PFSK-1 (cell line): ENCODE results near the gene ERGIC2.

Experiments
- FOXP2 ChIP-seq: optimal IDR thresholded peaks from 2 replicates; pipeline ENCODE3; 2011; ENCODE audit warnings: borderline replicate concordance, control low read depth, inconsistent platforms; ENCODE audit not compliant: insufficient read depth; ENCODE audit errors: extremely low read length, extremely low read depth
- POLR2AphosphoS5 ChIP-seq: IDR thresholded peaks from 2 replicates; pipeline ENCODE4 v1.6.1; 2012; ENCODE audit warnings: low read depth, mild to moderate bottlenecking, control low read depth, low read length, moderate library complexity
- REST ChIP-seq, 2 experiments: IDR thresholded peaks; 2 replicates each; pipeline versions ENCODE4 v1.6.1 to v1.8.0; 2011 to 2012; ENCODE audit warnings: low read depth in 2 of 2, low read length in 2 of 2, control low read depth in 1 of 2, inconsistent platforms in 1 of 2, mild to moderate bottlenecking in 1 of 2, moderate library complexity in 1 of 2; ENCODE audit not compliant: insufficient read depth in 1 of 2
- SIN3A ChIP-seq: IDR thresholded peaks from 2 replicates; pipeline ENCODE4 v1.6.1; 2012; ENCODE audit warnings: mild to moderate bottlenecking, low read length, moderate library complexity, borderline replicate concordance; ENCODE audit not compliant: insufficient read depth
- TAF1 ChIP-seq: IDR thresholded peaks from 2 replicates; pipeline ENCODE4 v1.6.1; 2012; ENCODE audit warnings: low read length, control low read depth, borderline replicate concordance; ENCODE audit not compliant: insufficient read depth

Gene ERGIC2

GRCh38 chr12:29426498-29426897, 45.5 kb upstream of the ERGIC2 start:
- TF ChIP-seq SIN3A (no peak), REST (IDR thresholded peaks at IDR 0.05; ENCODE audit: insufficient read depth in 1 of 2, low read depth in 2 of 2, low read length in 2 of 2) (no peak), POLR2AphosphoS5 (no peak), TAF1 (no peak), FOXP2 (no peak)

- TF ChIP-seq SIN3A (no peak), REST (IDR thresholded peaks at IDR 0.05; ENCODE audit: insufficient read depth in 1 of 2, low read depth in 2 of 2, low read length in 2 of 2) (no peak), TAF1 (no peak), FOXP2 (no peak), POLR2AphosphoS5 (no peak)
These were observed 44.8 kb upstream of the ERGIC2 start for GRCh38 chr12:29425722-29426121.

GRCh38 chr12:29416748-29417147, 35.8 kb upstream of the ERGIC2 start:
- TF ChIP-seq POLR2AphosphoS5 = no peak

GRCh38 chr12:29415111-29415510, 34.1 kb upstream of the ERGIC2 start:
- TF ChIP-seq POLR2AphosphoS5 (no peak), REST (IDR thresholded peaks at IDR 0.05; ENCODE audit: insufficient read depth in 1 of 2, low read depth in 2 of 2, low read length in 2 of 2) (no peak), TAF1 (no peak), FOXP2 (no peak), SIN3A (no peak)

GRCh38 chr12:29414368-29414767, 33.4 kb upstream of the ERGIC2 start:
- TF ChIP-seq TAF1 = no peak
- TF ChIP-seq REST (IDR thresholded peaks at IDR 0.05; ENCODE audit: insufficient read depth in 1 of 2, low read depth in 2 of 2, low read length in 2 of 2) = no peak
- TF ChIP-seq SIN3A = no peak
- no peak for TF ChIP-seq POLR2AphosphoS5
- TF ChIP-seq FOXP2 = no peak
